Smooth muscle cell of the umbilical artery (primary cell): ENCODE measurements around the gene ACTL8. TPM values are rescaled to one million over a fixed set of nuclear protein-coding genes. Genes with fewer than 3 reads are reported as not detected.

ENCODE experiments used
- total RNA-seq: library from RNA; depleted of rRNA; stranded (reverse); fragments of >200 nt; gene quantifications from 2 replicates; pipeline ENCODE4 v1.2.3, GENCODE V29; 2014

ACTL8 gene
- total RNA-seq, result under 0.01 TPM in 1 of 2 replicates, not detected in the other

DNA sequence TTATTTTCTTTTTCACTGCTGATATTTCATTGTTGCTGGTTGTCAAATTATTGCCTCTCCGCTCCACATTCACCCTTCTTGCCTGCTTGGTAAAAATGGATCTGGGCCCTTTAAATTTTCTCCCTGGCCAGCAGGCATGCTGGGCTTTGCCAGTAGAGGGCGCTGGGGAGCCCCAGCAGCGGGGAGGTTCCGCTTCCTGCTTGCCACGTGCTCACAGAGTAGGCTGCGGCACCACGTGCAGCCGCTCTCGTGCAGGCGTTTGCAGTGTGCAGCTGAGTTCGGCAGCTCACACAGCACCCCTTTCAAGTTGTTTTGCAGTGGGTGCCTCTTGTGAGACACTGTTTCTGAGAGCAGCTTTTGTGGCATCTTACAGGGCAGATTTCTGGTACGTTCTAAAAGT is at the start of gene ACTL8:
Gene ACTL8, plus strand, starts transcription at position 214 of the 400 bp plus-strand sequence. CDS start 67,676 bp downstream, outside the sequence.

Other genes starting within 250 kb of the ACTL8 start
- 15.4 and 22.3 TPM in 2 replicates for gene ARHGEF10L, start 215.6 kb upstream of the ACTL8 start, total RNA-seq